Upper lobe of right lung (tissue), 1 donor: ENCODE data around the gene AMIGO2. TPM values are rescaled to one million over a fixed set of nuclear protein-coding genes. Genes with fewer than 3 reads are reported as not detected.
A peak's percentile ranks its signal among the peaks of the same experiment; 100 is the strongest.

ENCODE experiments used
- ATAC-seq: fragments of 200-7000 bp; cut with Tn5 transposase; one replicate; pipeline ENCODE4 v1.9.1; 2020; ENCODE audit warnings: mild to moderate bottlenecking, moderate library complexity
- DNase-seq: peaks from one replicate; pipeline ENCODE4 v3.0.0-alpha.2; 2020
- H3K27ac ChIP-seq: fragments of 200-600 bp; one replicate; pipeline ENCODE4 v1.8.0; 2022
- H3K27me3 ChIP-seq: fragments of 200-600 bp; one replicate; pipeline ENCODE4 v1.8.0; 2022; ENCODE audit warnings: mild to moderate bottlenecking
- H3K36me3 ChIP-seq: fragments of 200-600 bp; one replicate; pipeline ENCODE4 v1.8.0; 2022
- H3K4me1 ChIP-seq: fragments of 200-600 bp; one replicate; pipeline ENCODE4 v1.8.0; 2022
- H3K4me3 ChIP-seq: fragments of 200-600 bp; one replicate; pipeline ENCODE4 v1.8.0; 2022; ENCODE audit warnings: mild to moderate bottlenecking
- H3K9me3 ChIP-seq: fragments of 200-600 bp; one replicate; pipeline ENCODE4 v1.8.0; 2022
- CTCF ChIP-seq: fragments of 200-600 bp; IDR thresholded peaks from one replicate; pipeline ENCODE4 v1.8.0; 2022; ENCODE audit warnings: antibody characterized with exemption
- intact Hi-C: fragments of 100-400 bp; cut with DNase I; formaldehyde crosslinking; loops from one replicate; pipeline ENCODE4 v1.11.0; 2022
- total RNA-seq: library from RNA; stranded (reverse); fragmentation: NEBNext Ultra II Directional; extraction: Animal tissue kit (Norgen Biotek cat#: 25700); gene quantifications from one replicate; pipeline ENCODE4 v1.2.1, GENCODE V29; 2021
- donor health status: DM: no; HTN: yes; CAD: no; lungs with severe emphysema.

Gene AMIGO2
- total RNA-seq, 1 donor from 2014 or later = 22.8 TPM

GRCh38 chr12:47082283-47082682 lies 2.5 kb upstream of the AMIGO2 start:
- no peak for TF ChIP-seq CTCF
- no peak for DNase-seq
- Histone ChIP-seq H3K4me3 (no peak overlapping the region), H3K27ac (no peak overlapping the region), H3K27me3 (no peaks in the 10 kb centered on the region), H3K36me3 (no peaks in the 10 kb centered on the region), H3K9me3 (no peaks in the 10 kb centered on the region), H3K4me1 (peaks cover 36% of the 10 kb centered on the region)
- intact Hi-C loops = no loop called here
- no peak for ATAC-seq

GRCh38 chr12:47080725-47081502 lies 1.2 kb upstream of the AMIGO2 start:
- no peaks in the 10 kb centered on the region for H3K27me3 ChIP-seq
- H3K4me3 ChIP-seq = peak overlapping the region; percentile 73
- intact Hi-C loops = no loop called here
- H3K36me3 ChIP-seq = no peaks in the 10 kb centered on the region
- peak overlapping the region; percentile 92 for H3K27ac ChIP-seq
- peaks cover 26% of the 10 kb centered on the region for H3K4me1 ChIP-seq
- ATAC-seq = peak; percentile 70
- no peak for TF ChIP-seq CTCF
- H3K9me3 ChIP-seq = no peaks in the 10 kb centered on the region
- DNase-seq = peak; percentile 87

- intact Hi-C loops = no loop called here
- Histone ChIP-seq H3K36me3 (no peaks in the 10 kb centered on the region), H3K4me3 (peak overlapping the region; percentile 73), H3K9me3 (no peaks in the 10 kb centered on the region), H3K27ac (peak overlapping the region; percentile 92), H3K27me3 (no peaks in the 10 kb centered on the region), H3K4me1 (peaks cover 24% of the 10 kb centered on the region)
- TF ChIP-seq CTCF = no peak
- DNase-seq (peak; percentile 80), ATAC-seq (peak; percentile 63)
Measured at GRCh38 chr12:47079981-47080724, 394 bp upstream of the AMIGO2 start.

- Histone ChIP-seq H3K4me1 (peaks cover 24% of the 10 kb centered on the region), H3K4me3 (peak overlapping the region; percentile 73), H3K27me3 (no peaks in the 10 kb centered on the region), H3K9me3 (no peaks in the 10 kb centered on the region), H3K36me3 (no peaks in the 10 kb centered on the region), H3K27ac (peak overlapping the region; percentile 92)
- intact Hi-C loops = no loop called here
- ATAC-seq = peak; percentile 51
- peak; percentile 72 for DNase-seq
- TF ChIP-seq CTCF = no peak
Measured at GRCh38 chr12:47078733-47079467, 859 bp downstream of the AMIGO2 start.

- Histone ChIP-seq H3K27me3 (no peaks in the 10 kb centered on the region), H3K4me3 (peak overlapping the region; percentile 73), H3K4me1 (peaks cover 16% of the 10 kb centered on the region), H3K27ac (no peak overlapping the region), H3K9me3 (no peaks in the 10 kb centered on the region), H3K36me3 (no peaks in the 10 kb centered on the region)
- intact Hi-C loops = no loop called here
- TF ChIP-seq CTCF = no peak
- ATAC-seq (no peak), DNase-seq (no peak)
Measured at GRCh38 chr12:47078086-47078395, 1.7 kb downstream of the AMIGO2 start.
